GM21367 (cell line): ENCODE measurements around the gene AMDHD2.

Experiments used
- ATAC-seq: cut with Tn5 transposase; IDR thresholded peaks from one replicate; pipeline ENCODE4 v1.9.1; 2021; ENCODE audit not compliant: unreplicated experiment

Gene AMDHD2

DNA sequence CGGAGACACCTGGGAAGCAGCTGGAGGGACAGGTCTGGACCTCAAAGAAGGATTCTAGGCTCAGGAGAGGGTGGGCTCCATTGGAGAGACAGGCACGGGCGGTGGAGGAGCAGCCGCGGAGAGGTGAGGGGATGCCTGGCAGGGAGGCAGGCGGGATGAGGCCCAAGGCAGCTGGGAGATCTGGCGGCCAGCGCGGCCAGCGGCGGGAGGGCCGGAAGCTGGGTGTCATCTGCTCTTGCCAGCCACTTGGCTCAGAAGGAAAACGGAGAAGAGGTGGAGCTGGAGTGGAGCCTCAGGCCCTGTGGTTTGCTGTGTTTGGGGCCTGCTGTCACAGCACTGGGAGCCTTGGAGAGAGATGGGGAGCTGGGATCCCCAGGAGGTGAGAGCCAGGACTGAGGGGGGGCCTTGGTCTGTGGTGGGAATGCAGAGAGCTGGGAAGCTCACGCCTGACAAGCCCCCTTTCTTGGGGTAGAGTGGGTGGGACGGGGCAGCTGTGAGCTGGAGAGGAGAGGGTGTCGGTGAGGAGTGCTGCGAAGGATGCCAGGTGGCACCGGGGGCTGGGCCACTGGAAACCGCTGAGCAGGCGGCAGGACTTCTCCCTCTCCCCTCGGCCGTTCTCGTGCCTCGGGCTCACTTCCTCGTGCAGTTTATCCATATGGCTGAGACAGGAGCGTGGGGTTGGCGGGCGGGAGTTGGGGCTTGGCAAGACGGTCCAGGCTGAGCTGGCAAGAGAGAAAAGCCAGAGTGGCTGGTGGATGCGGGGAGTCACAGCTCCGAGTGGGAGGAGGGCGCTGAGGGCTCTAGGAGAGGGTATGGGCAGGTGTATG, 37.2 kb upstream of the AMDHD2 start:
- no peak for ATAC-seq

DNA sequence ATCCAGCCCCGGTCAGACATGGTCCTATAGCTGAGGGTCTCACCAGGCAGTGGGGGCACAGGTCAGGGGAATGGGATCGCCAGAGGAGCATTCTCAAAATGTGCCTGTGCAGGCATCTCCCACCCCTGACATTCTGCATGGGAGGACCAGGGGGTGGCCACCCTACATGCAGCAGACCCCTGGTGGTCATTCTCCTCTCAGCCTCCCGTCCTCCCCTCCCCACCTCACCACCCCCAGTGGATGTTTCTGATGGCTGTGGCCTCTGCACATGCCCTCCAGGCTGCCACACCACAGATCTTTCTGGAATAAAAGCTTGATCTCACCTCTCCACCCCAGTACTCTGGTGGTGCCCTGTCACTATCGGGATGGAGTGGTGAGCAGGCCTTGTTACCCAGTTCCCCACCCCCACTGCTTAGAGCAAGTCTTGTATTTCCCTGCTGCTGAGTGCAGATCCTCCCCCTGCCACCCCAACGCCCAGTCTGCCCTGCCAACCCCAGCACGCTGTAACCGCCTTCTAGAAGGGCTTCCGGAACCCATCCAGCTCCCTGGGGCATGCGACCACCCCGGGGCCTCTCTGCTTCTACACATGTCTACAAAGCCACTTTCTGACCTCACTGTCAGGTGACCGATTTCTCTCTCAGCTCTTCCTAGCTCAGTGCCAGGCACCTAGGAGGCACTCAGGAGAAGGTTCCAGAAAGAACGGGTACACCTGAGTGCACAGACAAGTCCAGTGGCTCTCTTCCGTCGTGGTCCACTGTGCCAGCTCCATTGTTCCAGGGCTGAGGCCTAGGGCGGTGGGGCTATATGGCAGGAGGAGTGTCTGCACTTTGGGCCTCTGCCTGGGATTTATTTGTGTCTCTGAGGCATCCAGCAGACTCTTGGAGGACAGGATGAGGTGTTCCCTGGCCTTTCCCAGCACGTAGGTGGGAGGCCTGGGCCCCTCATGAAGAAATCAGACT, 36.0 kb upstream of the AMDHD2 start:
- ATAC-seq = no peak

DNA sequence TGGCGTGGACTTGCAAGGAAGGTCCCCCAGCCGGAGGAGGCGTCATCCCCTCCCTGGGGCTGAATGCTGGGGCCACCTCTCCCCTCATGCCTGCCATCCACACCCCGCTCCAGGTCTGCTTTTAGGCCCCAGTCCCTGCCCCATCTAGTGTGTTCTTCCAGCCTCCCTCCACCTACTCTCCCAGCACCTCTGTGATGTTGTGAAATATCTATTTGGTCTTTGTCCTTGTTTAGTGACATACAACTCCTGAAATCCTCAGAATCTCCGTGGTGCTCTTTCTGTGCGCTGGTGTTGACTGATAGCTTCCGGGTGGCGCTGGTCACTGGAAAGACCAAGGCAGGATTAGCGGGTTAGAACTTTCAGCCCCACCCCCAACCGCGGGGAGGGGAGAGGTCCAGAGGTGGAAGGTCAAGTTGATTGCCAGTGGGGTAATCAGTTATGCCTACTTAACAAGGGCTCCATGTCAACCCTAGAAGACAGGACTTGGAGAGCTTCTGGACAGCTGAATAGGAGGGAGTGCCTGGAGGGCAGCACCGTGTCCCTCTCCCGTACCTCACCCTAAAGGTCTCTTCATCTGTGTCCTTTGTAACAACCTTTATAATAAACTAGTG, 35.2 kb upstream of the AMDHD2 start:
- ATAC-seq = no peak

DNA sequence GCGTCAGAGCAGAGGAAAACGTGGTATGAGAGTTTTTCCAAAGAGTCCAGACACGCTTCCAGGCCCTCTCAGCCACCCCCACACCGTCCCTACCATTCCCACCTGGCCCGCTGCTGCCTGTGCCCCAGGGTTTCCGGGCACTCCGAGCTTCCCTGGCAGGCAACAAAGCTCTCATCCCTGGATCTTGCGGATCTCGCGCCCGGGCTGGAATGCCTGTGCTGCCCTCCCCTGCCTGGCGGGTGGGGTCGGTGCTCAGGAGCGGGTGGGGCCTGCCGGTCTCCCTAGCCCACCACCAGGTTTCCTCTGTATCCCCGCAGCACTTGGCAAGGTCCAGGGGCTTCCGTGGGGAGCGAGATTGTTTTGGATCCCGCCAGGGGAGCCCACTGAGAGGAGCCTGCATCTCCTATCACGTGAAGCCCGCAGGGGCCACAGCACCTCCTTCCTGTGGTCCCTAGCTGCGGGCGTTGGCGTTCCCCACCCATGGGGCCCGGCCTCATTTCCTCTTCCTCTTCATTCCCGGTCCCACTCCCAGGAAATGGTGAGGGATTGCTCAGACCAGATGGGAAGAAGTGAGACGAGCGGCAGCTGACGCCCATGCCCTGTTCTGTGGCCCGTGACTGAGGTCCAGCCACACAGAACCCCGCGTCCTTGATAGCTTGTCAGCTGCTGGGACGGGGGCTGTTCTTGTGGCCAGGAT, 34.2 kb upstream of the AMDHD2 start:
- ATAC-seq = no peak

DNA sequence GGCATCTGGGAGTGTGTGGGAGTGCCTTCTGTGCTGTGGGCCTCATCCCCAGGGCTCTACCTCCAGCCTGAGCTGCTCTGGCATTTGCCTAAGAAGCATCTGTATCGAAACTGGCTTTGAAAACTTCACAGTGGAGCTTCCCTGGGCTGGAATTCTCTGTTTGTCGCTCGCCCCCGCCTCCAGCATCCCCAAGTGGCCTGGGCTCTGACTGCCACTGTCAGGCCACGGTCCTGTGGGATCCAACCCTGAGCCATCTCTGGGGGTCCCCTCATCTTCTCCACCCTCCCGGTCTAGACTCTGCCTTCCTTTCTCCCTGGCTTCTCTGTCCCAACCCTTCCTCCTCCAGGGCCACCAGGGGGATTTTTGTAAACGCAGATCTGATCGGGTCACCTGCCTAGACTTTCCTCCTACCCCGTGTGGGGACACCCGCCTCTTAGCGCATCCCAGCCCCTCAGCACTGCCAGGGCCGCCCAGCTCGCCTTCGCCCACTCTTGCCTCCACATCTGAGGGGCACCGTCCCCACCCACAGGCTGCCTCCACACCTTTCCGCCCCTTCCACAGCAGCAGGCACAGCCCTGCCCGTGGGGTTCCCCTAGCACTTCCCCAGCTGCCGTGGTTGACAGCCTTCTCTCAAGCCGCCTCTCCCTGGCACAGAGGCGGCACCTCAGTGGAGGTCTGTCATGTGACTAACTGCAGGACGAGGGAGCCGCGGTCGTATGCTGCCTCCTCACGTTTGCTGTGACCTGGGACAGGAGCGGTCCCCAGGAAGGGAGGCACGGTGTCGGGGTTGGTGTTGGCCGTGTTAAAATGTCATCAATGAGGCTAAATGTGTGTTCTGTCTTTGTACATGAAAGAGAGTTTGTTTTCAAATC, 33.3 kb upstream of the AMDHD2 start:
- ATAC-seq = no peak

DNA sequence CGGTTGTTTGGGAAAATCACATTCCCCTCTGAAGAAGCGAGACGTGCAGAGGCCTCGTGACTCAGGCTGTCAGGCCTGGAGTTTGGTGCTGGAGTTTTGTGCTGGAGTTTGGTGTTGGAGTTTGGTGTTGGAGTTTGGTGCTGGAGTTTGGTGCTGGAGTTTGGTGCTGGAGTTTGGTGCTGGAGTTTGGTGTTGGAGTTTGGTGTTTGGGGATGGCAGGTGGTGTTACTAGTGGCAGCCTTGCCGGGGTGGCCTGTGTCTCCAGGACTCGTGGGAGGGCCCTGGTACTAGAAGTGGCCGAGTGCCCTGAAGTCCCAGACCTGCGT, 32.7 kb upstream of the AMDHD2 start:
- no peak for ATAC-seq

DNA sequence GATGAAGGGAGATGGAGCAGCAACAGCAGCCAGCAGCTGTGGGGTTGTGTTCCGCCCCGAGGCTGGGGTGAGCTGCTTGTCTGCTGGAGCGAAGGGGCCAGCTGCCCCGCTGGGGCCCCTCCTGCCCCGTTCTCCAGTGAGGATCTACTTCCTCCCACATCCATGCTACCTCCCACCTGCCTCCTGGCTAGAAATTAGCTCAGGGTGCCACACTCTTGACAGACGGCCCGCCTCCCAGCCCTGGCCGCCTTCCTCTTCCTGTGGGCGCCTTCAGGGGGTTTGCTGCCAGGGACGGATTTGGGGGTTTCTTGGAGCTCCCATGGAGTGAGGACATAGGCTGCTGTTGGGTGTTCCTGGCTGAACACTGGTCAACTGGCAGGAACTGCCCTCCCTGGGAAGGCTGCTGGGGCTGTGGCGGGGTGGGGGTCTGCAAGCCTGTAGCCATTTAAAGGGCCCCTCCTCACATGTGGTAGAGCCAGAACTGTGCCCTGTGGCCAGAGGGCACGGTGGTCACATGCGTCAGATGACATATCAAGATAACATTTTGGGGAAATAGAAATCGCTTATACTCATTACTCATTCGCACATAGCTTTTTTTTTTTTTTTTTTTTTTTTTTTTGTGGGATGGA, 32.2 kb upstream of the AMDHD2 start:
- no peak for ATAC-seq

DNA sequence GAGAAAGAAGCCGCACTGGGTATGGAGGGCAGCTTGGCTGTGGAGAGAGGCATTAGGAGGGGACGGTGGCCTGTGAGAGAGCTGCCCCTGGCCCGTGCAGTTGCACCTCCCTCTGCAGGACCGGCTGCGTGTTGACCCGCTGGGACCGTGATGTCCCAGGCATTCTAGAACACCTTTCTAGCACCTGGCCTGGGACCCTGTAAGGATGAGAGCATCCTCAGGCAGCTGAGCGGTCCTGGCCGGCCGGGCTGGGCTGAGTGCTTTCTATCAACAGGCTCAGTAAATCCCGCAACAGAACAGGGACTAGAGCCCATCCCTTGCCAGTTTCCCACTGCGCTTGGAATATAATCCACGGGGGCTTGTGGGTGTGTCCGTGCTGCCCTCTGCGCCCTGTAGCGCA, 30.6 kb upstream of the AMDHD2 start:
- no peak for ATAC-seq

DNA sequence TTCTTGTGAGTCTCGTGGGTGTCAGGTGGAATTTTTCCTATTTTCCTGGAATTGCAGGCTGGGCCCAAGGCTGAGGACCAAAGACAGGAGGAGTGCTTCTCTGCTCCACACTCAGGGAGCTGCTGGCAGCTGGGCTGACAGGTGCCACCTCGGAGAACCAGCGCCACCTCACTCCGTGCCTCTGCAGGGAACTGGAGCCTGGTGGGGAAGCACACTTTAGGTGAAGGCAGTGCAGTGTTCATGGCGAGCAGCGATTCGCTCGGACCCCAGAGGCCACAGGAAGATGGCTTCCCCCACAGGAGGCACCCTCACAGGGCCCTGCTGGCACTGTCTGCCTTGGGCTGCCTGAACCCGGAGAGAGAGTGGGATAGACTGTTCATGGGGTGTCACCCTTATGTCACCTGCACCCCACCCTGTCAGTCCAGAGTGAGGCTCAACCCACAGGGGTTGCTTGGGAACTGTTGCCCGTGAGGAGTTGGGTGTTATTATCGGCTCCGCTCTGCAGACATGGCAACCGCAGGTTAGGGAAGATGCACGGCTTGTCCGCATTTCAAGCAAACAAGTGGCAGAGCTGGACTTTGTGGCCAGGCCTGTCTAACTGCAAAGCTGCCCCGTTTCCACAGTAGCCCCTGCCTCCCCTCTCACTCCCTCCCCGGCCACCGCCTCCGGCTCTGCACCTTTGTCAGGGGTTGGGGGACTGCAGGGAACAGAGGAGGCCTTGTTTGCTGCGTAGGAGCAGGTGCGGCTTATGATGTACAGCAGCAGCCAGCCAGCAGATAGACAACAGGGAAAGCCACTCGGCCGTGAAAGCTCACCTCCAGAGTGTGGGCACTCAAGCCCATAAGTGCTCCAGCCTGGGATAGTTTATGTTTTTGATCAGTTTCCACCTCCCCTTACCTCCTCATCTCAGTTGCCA, 29.7 kb upstream of the AMDHD2 start:
- no peak for ATAC-seq

DNA sequence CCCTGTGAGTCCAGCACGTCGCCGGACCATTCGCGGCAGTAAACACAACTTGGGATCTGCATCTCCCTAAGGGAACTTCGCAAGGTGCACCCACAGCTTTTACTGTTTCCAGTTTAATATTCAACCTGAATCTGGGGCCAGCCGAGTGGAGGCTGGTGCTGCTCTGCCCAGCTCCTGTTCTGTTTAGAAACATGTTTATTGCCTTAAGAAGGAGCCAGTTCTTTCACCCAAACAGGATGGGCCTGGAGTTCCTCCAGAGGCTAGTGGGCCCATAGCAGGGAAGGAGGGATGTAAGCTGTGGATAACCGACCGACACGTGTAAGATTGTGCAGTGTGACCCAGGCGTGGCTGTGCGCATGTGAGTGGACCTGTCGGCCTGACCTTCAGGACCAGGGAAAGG, 27.9 kb upstream of the AMDHD2 start:
- no peak for ATAC-seq

DNA sequence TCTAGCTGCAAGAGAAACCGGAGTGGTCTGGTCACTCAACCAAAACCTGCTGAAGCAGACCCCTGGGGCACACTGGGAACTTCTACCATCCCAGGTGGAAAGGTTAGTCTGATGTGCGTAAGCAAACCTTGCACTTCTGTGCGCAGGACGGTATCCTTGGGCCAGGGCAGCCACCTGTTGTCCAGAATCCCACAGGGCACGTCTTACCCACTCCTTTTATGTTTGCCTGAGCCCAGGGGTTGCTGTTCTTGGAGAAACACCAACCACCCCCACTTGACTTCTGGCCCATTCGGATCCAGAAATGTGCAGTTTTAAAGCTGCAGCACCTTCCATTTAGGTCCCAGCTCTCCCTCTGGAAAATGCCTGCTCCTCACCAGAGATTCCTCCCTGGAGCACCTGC, 26.6 kb upstream of the AMDHD2 start:
- ATAC-seq = no peak

DNA sequence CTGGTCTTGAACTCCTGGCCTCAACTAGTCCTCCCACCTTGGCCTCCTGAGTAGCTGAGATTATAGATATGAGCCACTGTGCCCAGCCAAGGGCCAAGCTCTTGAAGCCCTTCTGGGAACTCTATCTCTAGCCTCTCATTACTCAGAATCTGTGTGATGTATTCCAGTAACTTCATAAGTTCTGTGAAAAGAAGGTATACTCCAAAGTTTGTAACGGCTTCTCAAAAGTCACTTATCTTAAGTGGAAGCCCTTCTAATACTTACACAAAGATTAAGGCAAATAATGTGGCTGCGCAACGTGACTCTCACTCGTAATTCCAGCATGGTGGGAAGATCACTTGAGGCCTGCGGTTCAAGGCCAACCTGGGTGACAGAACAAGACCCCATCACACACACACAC, 25.6 kb upstream of the AMDHD2 start:
- ATAC-seq = no peak

DNA sequence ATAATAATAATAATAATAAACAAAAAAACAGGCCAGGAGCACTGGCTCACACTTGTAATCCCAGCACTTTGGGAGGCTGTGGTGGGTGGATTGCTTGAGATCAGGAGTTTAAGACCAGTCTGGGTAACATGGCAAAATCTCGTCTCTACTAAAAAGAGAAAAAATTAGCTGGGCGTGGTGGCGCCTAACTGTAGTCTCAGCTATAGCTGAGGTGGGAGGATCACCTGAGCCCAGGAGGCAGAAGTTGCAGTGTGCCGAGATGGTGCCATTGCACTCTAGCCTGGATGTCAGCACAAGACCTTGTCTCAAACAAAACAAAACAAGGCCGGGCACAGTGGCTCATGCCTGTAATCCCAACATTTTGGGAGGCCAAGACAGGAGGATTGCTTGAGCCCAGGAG, 25.1 kb upstream of the AMDHD2 start:
- no peak for ATAC-seq

DNA sequence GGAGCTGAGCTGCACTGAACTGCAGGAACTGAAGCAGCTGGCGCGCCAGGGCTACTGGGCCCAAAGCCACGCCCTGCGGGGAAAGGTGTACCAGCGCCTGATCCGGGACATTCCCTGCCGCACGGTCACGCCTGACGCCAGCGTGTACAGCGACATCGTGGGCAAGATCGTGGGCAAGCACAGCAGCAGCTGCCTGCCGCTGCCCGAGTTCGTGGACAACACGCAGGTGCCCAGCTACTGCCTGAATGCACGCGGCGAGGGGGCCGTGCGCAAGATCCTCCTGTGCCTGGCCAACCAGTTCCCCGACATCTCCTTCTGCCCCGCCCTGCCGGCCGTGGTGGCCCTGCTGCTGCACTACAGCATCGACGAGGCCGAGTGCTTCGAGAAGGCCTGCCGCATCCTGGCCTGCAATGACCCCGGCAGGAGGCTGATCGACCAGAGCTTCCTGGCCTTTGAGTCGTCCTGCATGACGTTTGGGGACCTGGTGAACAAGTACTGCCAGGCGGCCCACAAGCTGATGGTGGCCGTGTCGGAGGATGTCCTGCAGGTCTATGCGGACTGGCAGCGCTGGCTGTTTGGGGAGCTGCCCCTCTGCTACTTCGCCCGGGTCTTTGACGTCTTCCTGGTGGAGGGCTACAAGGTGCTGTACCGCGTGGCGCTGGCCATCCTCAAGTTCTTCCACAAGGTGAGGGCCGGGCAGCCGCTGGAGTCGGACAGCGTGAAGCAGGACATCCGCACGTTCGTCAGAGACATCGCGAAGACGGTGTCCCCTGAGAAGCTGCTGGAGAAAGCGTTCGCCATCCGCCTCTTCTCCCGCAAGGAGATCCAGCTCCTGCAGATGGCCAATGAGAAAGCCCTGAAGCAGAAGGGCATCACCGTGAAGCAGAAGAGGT, 23.7 kb upstream of the AMDHD2 start:
- no peak for ATAC-seq

DNA sequence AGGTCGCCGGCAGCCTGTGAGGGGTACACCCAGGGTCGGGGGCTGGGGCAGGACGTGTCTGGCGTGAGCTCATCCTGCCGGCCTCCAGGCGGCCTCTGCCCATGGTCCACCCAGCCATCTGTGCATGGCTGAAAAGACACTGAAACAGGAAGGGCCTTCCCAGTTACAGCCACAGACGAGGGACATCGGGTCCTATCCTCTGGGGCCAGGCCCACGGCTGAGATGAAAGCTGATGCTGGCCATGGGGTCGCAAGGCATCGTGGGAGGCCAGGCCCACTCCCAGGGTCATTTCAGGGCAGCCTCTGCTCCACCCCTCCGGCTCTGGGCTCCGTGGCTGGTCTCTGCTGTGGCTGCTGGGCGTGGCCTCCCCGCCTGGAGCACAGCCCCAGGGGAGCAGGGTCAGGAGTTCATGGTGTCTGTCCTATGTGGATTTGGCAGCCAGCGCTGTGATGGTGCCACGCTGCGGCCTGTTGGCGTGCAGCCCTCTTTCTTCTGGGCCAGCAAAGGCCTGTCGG, 23.0 kb upstream of the AMDHD2 start:
- no peak for ATAC-seq

DNA sequence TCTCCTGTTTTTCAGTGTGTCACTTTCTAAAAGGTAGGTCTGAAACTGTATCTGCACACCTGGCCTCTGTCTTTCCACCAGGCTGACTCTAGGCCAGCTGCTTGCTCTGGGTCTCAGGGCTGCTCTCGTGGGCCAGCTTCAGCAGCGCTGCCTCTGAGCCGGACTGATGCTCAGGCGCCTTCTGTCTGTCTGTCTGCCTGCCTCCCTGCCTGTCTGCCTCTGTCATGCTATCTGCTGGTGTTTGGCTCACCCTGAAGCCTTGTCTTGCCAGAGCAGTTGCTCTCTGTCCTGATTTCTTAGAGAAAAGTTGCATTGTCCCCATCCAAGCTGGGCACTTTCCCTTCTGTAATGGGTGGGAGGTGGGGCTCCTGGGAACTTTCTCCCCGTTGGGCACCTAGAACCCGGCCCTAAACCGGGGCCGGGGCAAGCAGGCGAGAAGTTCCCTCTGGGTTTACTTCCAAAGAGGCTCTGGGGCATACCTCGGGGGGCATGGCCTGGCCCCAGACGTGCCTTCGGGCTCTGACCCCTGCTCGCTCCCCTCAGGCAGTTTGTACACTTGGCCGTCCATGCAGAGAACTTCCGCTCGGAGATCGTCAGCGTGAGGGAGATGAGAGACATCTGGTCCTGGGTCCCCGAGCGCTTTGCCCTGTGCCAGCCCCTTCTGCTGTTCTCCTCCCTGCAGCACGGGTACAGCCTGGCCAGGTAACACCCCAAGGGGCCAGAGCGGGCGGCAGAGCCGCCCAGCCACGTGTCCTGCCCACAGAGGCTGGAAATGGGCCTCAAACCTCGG, 22.3 kb upstream of the AMDHD2 start:
- no peak for ATAC-seq
